ENCODE measurements around the gene MUSK. TPM values are rescaled to one million over a fixed set of nuclear protein-coding genes. Genes with fewer than 3 reads are reported as not detected.
"Not testable (repeated sequence)": the region's sequence is repeated elsewhere in the genome, so short reads cannot be mapped to it uniquely, and the experiment has no call there.

MUSK gene
- total RNA-seq, 1 donor from 2014 or later = not detected

- intact Hi-C loops (cut with micrococcal nuclease) = no loop called here
- H3K27me3 Mint-ChIP-seq (ENCODE audit: insufficient read depth) = peaks cover 1% of the 10 kb centered on the region
- no peak for DNase-seq (ENCODE audit: low spot score)
- no peak overlapping the region for H3K4me3 Mint-ChIP-seq
- H3K27ac Mint-ChIP-seq = no peak overlapping the region
- no peaks in the 10 kb centered on the region for H3K9me3 Mint-ChIP-seq
- H3K4me1 Mint-ChIP-seq (ENCODE audit: low read depth) = no peaks in the 10 kb centered on the region
- H3K36me3 Mint-ChIP-seq (ENCODE audit: low read depth) = no peaks in the 10 kb centered on the region
These were observed 140.5 kb downstream of the MUSK start for GRCh38 chr9:110809038-110809595.

GRCh38 chr9:110810262-110810976, 141.8 kb downstream of the MUSK start:
- Mint-ChIP-seq H3K4me3 (no peak overlapping the region), H3K27me3 (ENCODE audit: insufficient read depth) (peaks cover 1% of the 10 kb centered on the region), H3K27ac (no peak overlapping the region), H3K4me1 (ENCODE audit: low read depth) (no peaks in the 10 kb centered on the region), H3K9me3 (no peaks in the 10 kb centered on the region), H3K36me3 (ENCODE audit: low read depth) (no peaks in the 10 kb centered on the region)
- intact Hi-C loops (cut with micrococcal nuclease) = no loop called here
- DNase-seq (ENCODE audit: low spot score) = no peak

DNA sequence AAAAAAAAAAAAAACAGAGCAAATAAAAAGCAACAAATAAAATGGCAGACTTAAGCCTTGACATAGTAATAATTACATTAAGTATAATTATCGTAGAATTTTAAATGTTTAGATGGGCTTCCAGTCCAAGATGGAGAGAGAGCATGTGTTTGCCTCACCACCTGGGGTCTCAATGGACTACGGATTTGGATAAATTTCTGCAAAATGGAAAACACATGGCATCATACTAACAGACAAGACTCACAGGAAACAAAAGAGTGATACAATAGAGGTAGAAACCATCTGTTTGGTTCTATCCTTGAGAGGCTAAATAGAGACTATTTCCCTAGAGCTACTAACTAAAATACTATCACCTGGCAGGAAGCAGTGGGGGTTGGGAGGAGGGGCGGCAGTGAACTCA, 144.3 kb downstream of the MUSK start:
- intact Hi-C loops (cut with micrococcal nuclease) = no loop called here
- H3K27me3 Mint-ChIP-seq (ENCODE audit: insufficient read depth) = peaks cover 1% of the 10 kb centered on the region
- no peaks in the 10 kb centered on the region for H3K9me3 Mint-ChIP-seq

DNA sequence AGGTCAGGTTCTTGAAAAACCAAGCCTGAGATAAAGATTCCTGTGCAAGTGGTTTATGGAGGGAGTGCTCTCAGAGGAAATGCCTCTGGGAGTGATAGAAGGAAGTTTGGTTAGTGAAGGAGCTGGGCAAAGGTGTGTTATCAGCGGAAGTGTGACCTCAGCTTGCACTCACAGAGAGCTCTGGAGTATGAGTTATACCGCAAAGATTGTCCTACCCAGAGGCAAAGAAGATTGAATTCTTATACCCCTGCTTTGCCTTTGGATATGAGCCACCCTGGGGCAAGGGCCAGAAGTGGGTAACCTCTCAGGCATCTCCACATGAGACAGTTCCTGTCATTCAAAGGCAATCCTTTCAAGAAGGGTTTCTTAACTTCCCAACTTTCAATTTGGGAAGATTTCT, 145.6 kb downstream of the MUSK start:
- no peak overlapping the region for H3K4me3 Mint-ChIP-seq
- no peak for DNase-seq (ENCODE audit: low spot score)
- intact Hi-C loops (cut with micrococcal nuclease) = no loop called here
- H3K9me3 Mint-ChIP-seq = no peaks in the 10 kb centered on the region
- H3K4me1 Mint-ChIP-seq (ENCODE audit: low read depth) = no peaks in the 10 kb centered on the region
- H3K36me3 Mint-ChIP-seq (ENCODE audit: low read depth) = no peaks in the 10 kb centered on the region
- H3K27me3 Mint-ChIP-seq (ENCODE audit: insufficient read depth) = peaks cover 1% of the 10 kb centered on the region
- no peak overlapping the region for H3K27ac Mint-ChIP-seq

More for the DNA sequence above, 144.3 kb downstream of the MUSK start:
- no peak for DNase-seq (ENCODE audit: low spot score)
- H3K4me3 Mint-ChIP-seq = no peak overlapping the region
- H3K4me1 Mint-ChIP-seq (ENCODE audit: low read depth) = no peaks in the 10 kb centered on the region
- H3K27ac Mint-ChIP-seq = no peak overlapping the region
- no peaks in the 10 kb centered on the region for H3K36me3 Mint-ChIP-seq (ENCODE audit: low read depth)

GRCh38 chr9:110815361-110815760, 146.8 kb downstream of the MUSK start:
- DNase-seq (ENCODE audit: low spot score) = no peak
- no peak overlapping the region for H3K4me3 Mint-ChIP-seq
- H3K9me3 Mint-ChIP-seq = no peaks in the 10 kb centered on the region
- no peaks in the 10 kb centered on the region for H3K36me3 Mint-ChIP-seq (ENCODE audit: low read depth)
- H3K27me3 Mint-ChIP-seq (ENCODE audit: insufficient read depth) = peaks cover 1% of the 10 kb centered on the region
- intact Hi-C loops (cut with micrococcal nuclease) = no loop called here
- H3K27ac Mint-ChIP-seq = no peak overlapping the region
- no peaks in the 10 kb centered on the region for H3K4me1 Mint-ChIP-seq (ENCODE audit: low read depth)

- intact Hi-C loops (cut with micrococcal nuclease) = no loop called here
- Mint-ChIP-seq H3K27me3 (ENCODE audit: insufficient read depth) (no peaks in the 10 kb centered on the region), H3K9me3 (no peaks in the 10 kb centered on the region), H3K27ac (no peak overlapping the region), H3K4me1 (ENCODE audit: low read depth) (no peaks in the 10 kb centered on the region), H3K4me3 (no peak overlapping the region), H3K36me3 (ENCODE audit: low read depth) (no peaks in the 10 kb centered on the region)
- no peak for DNase-seq (ENCODE audit: low spot score)
These were observed 151.8 kb downstream of the MUSK start for GRCh38 chr9:110820381-110820780.

- Mint-ChIP-seq H3K36me3 (ENCODE audit: low read depth) (no peaks in the 10 kb centered on the region), H3K27me3 (ENCODE audit: insufficient read depth) (no peaks in the 10 kb centered on the region), H3K4me3 (no peak overlapping the region), H3K4me1 (ENCODE audit: low read depth) (no peaks in the 10 kb centered on the region), H3K9me3 (no peaks in the 10 kb centered on the region), H3K27ac (no peak overlapping the region)
- intact Hi-C loops (cut with micrococcal nuclease) = no loop called here
- no peak for DNase-seq (ENCODE audit: low spot score)
These were observed 152.5 kb downstream of the MUSK start for GRCh38 chr9:110821064-110821463.

DNA sequence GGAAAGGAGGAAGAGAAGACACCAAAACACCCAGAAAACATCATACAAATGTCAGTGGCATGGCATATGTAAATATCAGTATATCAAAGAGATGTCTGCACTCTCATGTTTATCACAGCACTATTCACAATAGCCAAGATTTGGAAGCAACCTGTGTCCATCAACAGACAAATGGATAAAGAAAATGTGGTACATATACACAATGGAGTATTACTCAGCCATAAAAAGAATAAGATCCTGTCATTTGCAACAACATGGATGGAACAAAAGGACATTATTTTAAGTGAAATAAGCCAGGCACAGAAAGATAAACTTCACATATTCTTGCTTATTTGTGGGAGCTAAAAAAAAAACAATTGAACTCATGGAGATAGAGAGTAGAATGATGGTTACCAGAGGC, 156.5 kb downstream of the MUSK start:
- H3K4me3 Mint-ChIP-seq; intact Hi-C loops (cut with micrococcal nuclease); H3K27ac Mint-ChIP-seq: not testable (repeated sequence)

GRCh38 chr9:110825950-110826349, 157.4 kb downstream of the MUSK start:
- H3K9me3 Mint-ChIP-seq = no peaks in the 10 kb centered on the region
- H3K27me3 Mint-ChIP-seq (ENCODE audit: insufficient read depth) = no peaks in the 10 kb centered on the region
- no peaks in the 10 kb centered on the region for H3K4me1 Mint-ChIP-seq (ENCODE audit: low read depth)
- H3K4me3 Mint-ChIP-seq = no peak overlapping the region
- no peak for DNase-seq (ENCODE audit: low spot score)
- no peak overlapping the region for H3K27ac Mint-ChIP-seq
- H3K36me3 Mint-ChIP-seq (ENCODE audit: low read depth) = no peaks in the 10 kb centered on the region
- intact Hi-C loops (cut with micrococcal nuclease) = no loop called here

More for the DNA sequence above, 156.5 kb downstream of the MUSK start:
- not testable (repeated sequence) for DNase-seq (ENCODE audit: low spot score); H3K36me3 Mint-ChIP-seq (ENCODE audit: low read depth); H3K27me3 Mint-ChIP-seq (ENCODE audit: insufficient read depth); H3K4me1 Mint-ChIP-seq (ENCODE audit: low read depth); H3K9me3 Mint-ChIP-seq

- H3K36me3 Mint-ChIP-seq (ENCODE audit: low read depth); intact Hi-C loops (cut with micrococcal nuclease); H3K4me1 Mint-ChIP-seq (ENCODE audit: low read depth); H3K4me3 Mint-ChIP-seq; H3K27ac Mint-ChIP-seq; DNase-seq (ENCODE audit: low spot score); H3K9me3 Mint-ChIP-seq; H3K27me3 Mint-ChIP-seq (ENCODE audit: insufficient read depth): not testable (repeated sequence)
These were observed 157.8 kb downstream of the MUSK start for GRCh38 chr9:110826400-110826799.

DNA sequence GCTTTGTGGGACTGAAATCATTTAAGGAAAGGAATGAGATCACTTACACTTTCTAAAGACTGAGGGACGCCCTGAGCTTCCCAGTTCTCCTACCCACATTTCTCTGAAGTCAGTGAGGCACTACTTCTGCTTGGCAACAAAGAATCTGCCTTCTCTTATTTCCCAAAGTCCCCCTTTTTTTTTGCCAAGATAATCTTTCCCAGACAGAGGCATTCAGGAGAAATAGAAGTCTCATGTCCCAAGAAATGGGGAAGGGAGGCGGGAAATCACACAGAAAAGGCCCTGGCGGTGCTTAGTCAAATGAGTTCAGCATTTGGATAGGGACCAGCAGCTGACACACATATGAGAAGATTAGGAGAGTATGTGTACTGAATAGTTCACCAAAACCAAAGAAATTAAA, 159.7 kb downstream of the MUSK start:
- intact Hi-C loops (cut with micrococcal nuclease) = no loop called here
- no peaks in the 10 kb centered on the region for H3K27me3 Mint-ChIP-seq (ENCODE audit: insufficient read depth)

DNA sequence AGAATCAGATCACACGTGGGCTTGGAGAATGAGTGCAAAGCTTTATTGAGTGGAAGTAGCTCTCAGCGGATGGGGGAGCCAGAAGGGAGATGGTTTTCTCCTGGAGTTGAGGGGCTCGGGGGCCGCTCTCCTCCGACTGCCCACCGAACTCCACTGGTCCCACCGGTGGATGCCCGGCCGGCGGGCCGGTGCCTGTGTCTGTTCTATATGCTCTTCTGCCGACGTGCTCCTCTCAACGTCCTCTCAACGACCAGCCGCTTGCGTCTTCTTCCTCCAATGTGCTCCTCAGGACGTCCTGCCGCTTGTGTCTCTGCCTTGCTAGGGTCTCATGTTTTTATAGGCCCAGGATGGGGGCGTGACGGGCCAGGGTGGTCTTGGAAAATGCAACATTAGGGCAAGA, 161.9 kb downstream of the MUSK start:
- Mint-ChIP-seq H3K27ac (no peak overlapping the region), H3K9me3 (no peaks in the 10 kb centered on the region), H3K4me1 (ENCODE audit: low read depth) (no peaks in the 10 kb centered on the region), H3K4me3 (no peak overlapping the region), H3K36me3 (ENCODE audit: low read depth) (no peaks in the 10 kb centered on the region), H3K27me3 (ENCODE audit: insufficient read depth) (no peaks in the 10 kb centered on the region)
- no peak for DNase-seq (ENCODE audit: low spot score)
- intact Hi-C loops (cut with micrococcal nuclease) = no loop called here

More for the DNA sequence above, 159.7 kb downstream of the MUSK start:
- Mint-ChIP-seq H3K4me3 (no peak overlapping the region), H3K27ac (no peak overlapping the region), H3K36me3 (ENCODE audit: low read depth) (no peaks in the 10 kb centered on the region), H3K9me3 (no peaks in the 10 kb centered on the region), H3K4me1 (ENCODE audit: low read depth) (no peaks in the 10 kb centered on the region)
- DNase-seq (ENCODE audit: low spot score) = no peak

- Mint-ChIP-seq H3K4me1 (ENCODE audit: low read depth) (no peaks in the 10 kb centered on the region), H3K27me3 (ENCODE audit: insufficient read depth) (no peaks in the 10 kb centered on the region), H3K36me3 (ENCODE audit: low read depth) (no peaks in the 10 kb centered on the region), H3K4me3 (no peak overlapping the region), H3K9me3 (no peaks in the 10 kb centered on the region), H3K27ac (no peak overlapping the region)
- intact Hi-C loops (cut with micrococcal nuclease) = no loop called here
- no peak for DNase-seq (ENCODE audit: low spot score)
These were observed 164.3 kb downstream of the MUSK start for GRCh38 chr9:110832926-110833325.

- Mint-ChIP-seq H3K27me3 (ENCODE audit: insufficient read depth) (no peaks in the 10 kb centered on the region), H3K36me3 (ENCODE audit: low read depth) (no peaks in the 10 kb centered on the region), H3K4me1 (ENCODE audit: low read depth) (no peaks in the 10 kb centered on the region), H3K27ac (no peak overlapping the region), H3K4me3 (no peak overlapping the region), H3K9me3 (no peaks in the 10 kb centered on the region)
- intact Hi-C loops (cut with micrococcal nuclease) = no loop called here
- DNase-seq (ENCODE audit: low spot score) = no peak
These were observed 166.8 kb downstream of the MUSK start for GRCh38 chr9:110835404-110835803.

All from activated T-helper 1 cell treated with anti-CD3 and anti-CD28 coated beads, Interleukin-12 subunit alpha, Interleukin-12 subunit beta, Interleukin-2, Interleukin-4 antibody, amounts not matched to agents 30 ng/mL and 10 ng/mL and 1 ng/mL, durations not matched to agents 14 hours and 24 hours and 36 hours (primary cell).